HG03565 (cell line): ENCODE data around the gene TRIM41.

ENCODE experiments used
- ATAC-seq: cut with Tn5 transposase; IDR thresholded peaks from one replicate; pipeline ENCODE4 v1.9.1; 2021; ENCODE audit warnings: mild to moderate bottlenecking, moderate library complexity; ENCODE audit not compliant: unreplicated experiment

The TRIM41 gene

GRCh38 chr5:181192337-181193046 is 30.6 kb upstream of the TRIM41 start:
- ATAC-seq: no peak

GRCh38 chr5:181193656-181194055 is 29.4 kb upstream of the TRIM41 start:
- no peak for ATAC-seq

- no peak for ATAC-seq
Measured at GRCh38 chr5:181194489-181195248, 28.4 kb upstream of the TRIM41 start.

GRCh38 chr5:181195249-181195761 is 27.8 kb upstream of the TRIM41 start:
- ATAC-seq: no peak

GRCh38 chr5:181197326-181197951 is 25.6 kb upstream of the TRIM41 start:
- no peak for ATAC-seq

GRCh38 chr5:181198106-181198685 is 24.9 kb upstream of the TRIM41 start:
- no peak for ATAC-seq

GRCh38 chr5:181198905-181199519 is 24.1 kb upstream of the TRIM41 start:
- ATAC-seq: peak; percentile 76

GRCh38 chr5:181199881-181200638 is 23.0 kb upstream of the TRIM41 start:
- ATAC-seq: no peak

GRCh38 chr5:181200816-181201215 is 22.3 kb upstream of the TRIM41 start:
- ATAC-seq: no peak

- no peak for ATAC-seq
Measured at GRCh38 chr5:181203093-181203711, 19.9 kb upstream of the TRIM41 start.

- ATAC-seq: no peak
Measured at GRCh38 chr5:181203777-181204112, 19.3 kb upstream of the TRIM41 start.

- ATAC-seq: no peak
Measured at GRCh38 chr5:181204113-181204825, 18.8 kb upstream of the TRIM41 start.

- ATAC-seq: no peak
Measured at GRCh38 chr5:181204826-181205760, 18.0 kb upstream of the TRIM41 start, which contains the start of gene TRIM7. TRIM7 (minus strand) TSS chr5:181205196; CDS start chr5:181205110, 86 bp downstream.

GRCh38 chr5:181205761-181206649 is 17.1 kb upstream of the TRIM41 start:
- no peak for ATAC-seq

GRCh38 chr5:181207214-181207959 is 15.7 kb upstream of the TRIM41 start:
- ATAC-seq: peak; percentile 28

- no peak for ATAC-seq
Measured at GRCh38 chr5:181207960-181208253, 15.2 kb upstream of the TRIM41 start.
